IPS DF 6.9 (cell line): ENCODE measurements around the gene TRIM63.

Experiments
- DNase-seq: peaks from one replicate; pipeline ENCODE4 v3.0.0-alpha.2; 2013; ENCODE audit warnings: low read depth, low spot score
- H3K27ac ChIP-seq: one replicate; pipeline ENCODE4 v1.5.1; 2013; ENCODE audit warnings: low read length, control low read depth
- H3K27me3 ChIP-seq: 2 replicates; pipeline ENCODE4 v1.6.1; 2013; ENCODE audit warnings: mild to moderate bottlenecking, low read length; ENCODE audit not compliant: control insufficient read depth, insufficient read depth
- H3K36me3 ChIP-seq: 2 replicates; pipeline ENCODE4 v1.6.1; 2013; ENCODE audit warnings: low read length; ENCODE audit not compliant: control insufficient read depth, insufficient read depth
- H3K4me1 ChIP-seq: 2 replicates; pipeline ENCODE4 v1.6.1; 2013; ENCODE audit warnings: low read length; ENCODE audit not compliant: control insufficient read depth, insufficient read depth
- H3K4me3 ChIP-seq: 2 replicates; pipeline ENCODE4 v1.5.1; 2013; ENCODE audit warnings: mild to moderate bottlenecking, low read length
- H3K9me3 ChIP-seq: 2 replicates; pipeline ENCODE4 v1.6.1; 2013; ENCODE audit warnings: low read length, inconsistent platforms; ENCODE audit not compliant: control insufficient read depth, insufficient read depth
- whole genome bisulfite sequencing: extraction: QIAGEN DNeasy Blood & Tissue Kit; methylation state at CpG from one replicate; pipeline ENCODE4 v1.1.7; 2013; ENCODE audit warnings: mixed read lengths, missing lambda C conversion rate; ENCODE audit not compliant: insufficient read length, insufficient coverage; 5-methylcytosine and 5-hydroxymethylcytosine counted together

TRIM63 gene

GRCh38 chr1:26027716-26028489, 39.5 kb downstream of the TRIM63 start:
- H3K4me1 ChIP-seq: no peaks in the 10 kb centered on the region; the same call in 1 of the 2 replicates
- H3K27me3 ChIP-seq: no peaks in the 10 kb centered on the region
- no peak overlapping the region for H3K4me3 ChIP-seq
- H3K27ac ChIP-seq: no peak overlapping the region
- no CpG with 5 or more reads among the region's 3 CpGs for WGBS
- no peak for DNase-seq
- no peaks in the 10 kb centered on the region for H3K36me3 ChIP-seq
- no peaks in the 10 kb centered on the region for H3K9me3 ChIP-seq

GRCh38 chr1:26025517-26025916, 41.9 kb downstream of the TRIM63 start:
- H3K9me3 ChIP-seq: no peaks in the 10 kb centered on the region
- DNase-seq: no peak
- no peak overlapping the region for H3K4me3 ChIP-seq
- no CpG with 5 or more reads among the region's 5 CpGs for WGBS
- no peak overlapping the region for H3K27ac ChIP-seq
- H3K36me3 ChIP-seq: no peaks in the 10 kb centered on the region
- peaks cover 1% of the 10 kb centered on the region for H3K4me1 ChIP-seq
- H3K27me3 ChIP-seq: no peaks in the 10 kb centered on the region

GRCh38 chr1:26025060-26025459, 42.4 kb downstream of the TRIM63 start:
- H3K4me1 ChIP-seq: peaks cover 1% of the 10 kb centered on the region
- H3K9me3 ChIP-seq: no peaks in the 10 kb centered on the region
- no peaks in the 10 kb centered on the region for H3K36me3 ChIP-seq
- no peak overlapping the region for H3K27ac ChIP-seq
- no peaks in the 10 kb centered on the region for H3K27me3 ChIP-seq
- H3K4me3 ChIP-seq: no peak overlapping the region
- DNase-seq: no peak
- WGBS: no CpG with 5 or more reads among the region's 5 CpGs

GRCh38 chr1:26023826-26024225, 43.6 kb downstream of the TRIM63 start:
- Histone ChIP-seq H3K9me3 (no peaks in the 10 kb centered on the region), H3K27me3 (no peaks in the 10 kb centered on the region), H3K27ac (no peak overlapping the region), H3K4me3 (no peak overlapping the region), H3K4me1 (peaks cover 1% of the 10 kb centered on the region), H3K36me3 (no peaks in the 10 kb centered on the region)
- no peak for DNase-seq
- no CpG with 5 or more reads among the region's 5 CpGs for WGBS

- Histone ChIP-seq H3K4me3 (no peak overlapping the region), H3K27ac (no peak overlapping the region), H3K27me3 (no peaks in the 10 kb centered on the region), H3K9me3 (no peaks in the 10 kb centered on the region), H3K36me3 (no peaks in the 10 kb centered on the region), H3K4me1 (peaks cover 1% of the 10 kb centered on the region)
- WGBS: no CpG with 5 or more reads among the region's 13 CpGs
- DNase-seq: no peak
Observed at GRCh38 chr1:26023009-26023408, 44.4 kb downstream of the TRIM63 start.

GRCh38 chr1:26022404-26022779, 45.0 kb downstream of the TRIM63 start:
- H3K27me3 ChIP-seq: no peaks in the 10 kb centered on the region
- no peaks in the 10 kb centered on the region for H3K9me3 ChIP-seq
- peaks cover 1% of the 10 kb centered on the region for H3K4me1 ChIP-seq
- no peaks in the 10 kb centered on the region for H3K36me3 ChIP-seq
- H3K27ac ChIP-seq: no peak overlapping the region
- DNase-seq: no peak
- no peak overlapping the region for H3K4me3 ChIP-seq
- WGBS: no CpG with 5 or more reads among the region's 8 CpGs

- Histone ChIP-seq H3K4me1 (peaks cover 1% of the 10 kb centered on the region), H3K4me3 (peak within 1 kb of the TSS; percentile 37; the same call in 1 of the 2 replicates), H3K36me3 (no peaks in the 10 kb centered on the region), H3K27ac (no peak within 1 kb of the TSS), H3K9me3 (no peaks in the 10 kb centered on the region), H3K27me3 (no peaks in the 10 kb centered on the region)
- DNase-seq: no peak
- no CpG with 5 or more reads among the region's 15 CpGs for WGBS
Observed at GRCh38 chr1:26021647-26022403, 45.6 kb downstream of the TRIM63 start, which contains the start of gene EXTL1. TSS of gene EXTL1 (plus strand) at chr1:26021775. CDS start at chr1:26022647, 872 bp downstream.

GRCh38 chr1:26020941-26021646, 46.3 kb downstream of the TRIM63 start:
- H3K9me3 ChIP-seq: no peaks in the 10 kb centered on the region
- no peaks in the 10 kb centered on the region for H3K27me3 ChIP-seq
- H3K36me3 ChIP-seq: no peaks in the 10 kb centered on the region
- H3K4me3 ChIP-seq: no peak overlapping the region
- no peak for DNase-seq
- no peak overlapping the region for H3K27ac ChIP-seq
- WGBS: no CpG with 5 or more reads among the region's 6 CpGs
- H3K4me1 ChIP-seq: peaks cover 1% of the 10 kb centered on the region

GRCh38 chr1:26020330-26020768, 47.1 kb downstream of the TRIM63 start:
- no peaks in the 10 kb centered on the region for H3K36me3 ChIP-seq
- WGBS: no CpG with 5 or more reads among the region's 6 CpGs
- DNase-seq: no peak
- H3K27ac ChIP-seq: no peak overlapping the region
- no peak overlapping the region for H3K4me3 ChIP-seq
- no peaks in the 10 kb centered on the region for H3K27me3 ChIP-seq
- H3K9me3 ChIP-seq: no peaks in the 10 kb centered on the region
- H3K4me1 ChIP-seq: peaks cover 1% of the 10 kb centered on the region

GRCh38 chr1:26019641-26020315, 47.7 kb downstream of the TRIM63 start:
- H3K4me1 ChIP-seq: peaks cover 1% of the 10 kb centered on the region
- no CpG with 5 or more reads among the region's 8 CpGs for WGBS
- H3K27ac ChIP-seq: no peak overlapping the region
- H3K4me3 ChIP-seq: no peak overlapping the region
- no peaks in the 10 kb centered on the region for H3K36me3 ChIP-seq
- DNase-seq: no peak
- no peaks in the 10 kb centered on the region for H3K9me3 ChIP-seq
- no peaks in the 10 kb centered on the region for H3K27me3 ChIP-seq
